HEK293 (cell line): ENCODE data around the gene CILP.

Experiments used
- CTCF ChIA-PET: fragments of 350-600 bp; formaldehyde crosslinking; extraction: SDS; loops from one replicate; lab custom pipeline; 2021; ENCODE audit warnings: antibody characterized with exemption; lab: Yijun Ruan, JAX
- POLR2A ChIA-PET: fragments of 300-600 bp; formaldehyde crosslinking; extraction: SDS; loops from one replicate; lab custom pipeline; 2020; ENCODE audit warnings: antibody characterized with exemption, inconsistent platforms; lab: Yijun Ruan, JAX
- H3K27ac ChIP-seq: fragments of 200-500 bp; sonication (Bioruptor generic); 2 replicates; pipeline ENCODE4 v1.5.1; 2014; ENCODE audit warnings: low read depth, low read length, control low read depth, inconsistent platforms; ENCODE audit errors: extremely low read depth
- H3K36me3 ChIP-seq, 2 experiments: fragments of 200-500 bp in 1 of 2; sonication (Bioruptor generic) in 1 of 2; 1 replicate in 1 of 2; 2 replicates in 1 of 2; pipeline ENCODE4 v1.5.1; 2014 to 2017; ENCODE audit warnings: inconsistent platforms in 2 of 2, low read length in 2 of 2; ENCODE audit not compliant: control insufficient read depth in 2 of 2, insufficient read depth in 1 of 2
- H3K4me1 ChIP-seq: fragments of 200-500 bp; sonication (Bioruptor generic); 2 replicates; pipeline ENCODE4 v1.5.1; 2014; ENCODE audit warnings: mild to moderate bottlenecking, low read length, inconsistent platforms; ENCODE audit not compliant: control insufficient read depth, insufficient read depth
- H3K4me3 ChIP-seq: 2 replicates; pipeline ENCODE4 v1.5.1; 2011; ENCODE audit warnings: low read depth, mild to moderate bottlenecking, control low read depth, low read length, moderate library complexity
- H3K9me3 ChIP-seq: fragments of 200-500 bp; sonication (Bioruptor generic); 2 replicates; pipeline ENCODE4 v1.5.1; 2014; ENCODE audit warnings: low read depth, low read length, inconsistent platforms; ENCODE audit not compliant: control insufficient read depth, insufficient read depth
- PRDM1 ChIP-seq: fragments of 450-650 bp; formaldehyde crosslinking; IDR thresholded peaks from 2 replicates; pipeline ENCODE4; 2016; ENCODE audit warnings: missing biosample characterization, missing genetic modification characterization
- YY1 ChIP-seq: fragments of 450-650 bp; formaldehyde crosslinking; IDR thresholded peaks from 2 replicates; pipeline ENCODE4 v1.5.1; 2018; ENCODE audit warnings: missing biosample characterization, missing genetic modification characterization
- ZBTB20 ChIP-seq: fragments of 450-650 bp; formaldehyde crosslinking; IDR thresholded peaks from 2 replicates; pipeline ENCODE4 v1.5.1; 2016; ENCODE audit warnings: missing biosample characterization, missing genetic modification characterization
- ZFP3 ChIP-seq: fragments of 450-650 bp; formaldehyde crosslinking; IDR thresholded peaks from 2 replicates; pipeline ENCODE4 v1.5.1; 2016; ENCODE audit warnings: low read depth, missing biosample characterization, missing genetic modification characterization
- ZFP37 ChIP-seq: fragments of 450-650 bp; formaldehyde crosslinking; IDR thresholded peaks from 2 replicates; pipeline ENCODE4 v1.5.1; 2016; ENCODE audit warnings: missing biosample characterization, missing genetic modification characterization
- ZNF112 ChIP-seq: fragments of 450-650 bp; formaldehyde crosslinking; IDR thresholded peaks from 2 replicates; pipeline ENCODE4 v1.5.0; 2017; ENCODE audit warnings: missing biosample characterization, missing genetic modification characterization
- ZNF121 ChIP-seq: fragments of 450-650 bp; formaldehyde crosslinking; IDR thresholded peaks from 2 replicates; pipeline ENCODE4 v1.5.1; 2016; ENCODE audit warnings: missing biosample characterization, missing genetic modification characterization
- ZNF146 ChIP-seq: fragments of 450-650 bp; formaldehyde crosslinking; IDR thresholded peaks from 2 replicates; pipeline ENCODE4 v1.5.1; 2016; ENCODE audit warnings: missing biosample characterization, missing genetic modification characterization
- ZNF16 ChIP-seq: fragments of 450-650 bp; formaldehyde crosslinking; IDR thresholded peaks from 2 replicates; pipeline ENCODE4 v1.5.1; 2016; ENCODE audit warnings: low read depth, missing biosample characterization, missing genetic modification characterization
- ZNF221 ChIP-seq: fragments of 450-650 bp; formaldehyde crosslinking; IDR thresholded peaks from 2 replicates; pipeline ENCODE4 v1.5.1; 2017; ENCODE audit warnings: missing biosample characterization, missing genetic modification characterization, borderline replicate concordance
- ZNF292 ChIP-seq: fragments of 450-650 bp; formaldehyde crosslinking; IDR thresholded peaks from 2 replicates; pipeline ENCODE4 v1.5.1; 2016; ENCODE audit warnings: low read depth, missing biosample characterization, missing genetic modification characterization, borderline replicate concordance
- ZNF350 ChIP-seq: fragments of 450-650 bp; formaldehyde crosslinking; IDR thresholded peaks from 2 replicates; pipeline ENCODE4 v1.5.0; 2017; ENCODE audit warnings: missing biosample characterization, mild to moderate bottlenecking, missing genetic modification characterization
- ZNF354C ChIP-seq: fragments of 450-650 bp; formaldehyde crosslinking; IDR thresholded peaks from 2 replicates; pipeline ENCODE4 v1.5.1; 2016; ENCODE audit warnings: missing biosample characterization, missing genetic modification characterization, low read depth, borderline replicate concordance
- ZNF544 ChIP-seq: fragments of 450-650 bp; formaldehyde crosslinking; IDR thresholded peaks from 2 replicates; pipeline ENCODE4 v1.5.0; 2017; ENCODE audit warnings: missing biosample characterization, missing genetic modification characterization
- ZNF548 ChIP-seq: fragments of 450-650 bp; formaldehyde crosslinking; IDR thresholded peaks from 2 replicates; pipeline ENCODE4 v1.5.1; 2016; ENCODE audit warnings: missing biosample characterization, missing genetic modification characterization
- ZNF600 ChIP-seq: fragments of 450-650 bp; formaldehyde crosslinking; IDR thresholded peaks from 2 replicates; pipeline ENCODE4 v1.5.1; 2016; ENCODE audit warnings: missing biosample characterization, missing genetic modification characterization
- ZNF837 ChIP-seq: fragments of 450-650 bp; formaldehyde crosslinking; IDR thresholded peaks from 2 replicates; pipeline ENCODE4 v1.5.1; 2016; ENCODE audit warnings: missing biosample characterization, missing genetic modification characterization
- TF ChIP-seq, protein P1 (sequence below): fragments of 450-650 bp; formaldehyde crosslinking; IDR thresholded peaks from 2 replicates; pipeline ENCODE4 v1.5.1; 2016; ENCODE audit warnings: missing biosample characterization, missing genetic modification characterization, low read depth
- TF ChIP-seq, protein P2 (sequence below): fragments of 450-650 bp; formaldehyde crosslinking; IDR thresholded peaks from 2 replicates; pipeline ENCODE4 v1.5.1; 2016; ENCODE audit warnings: missing biosample characterization, missing genetic modification characterization

Gene CILP

DNA sequence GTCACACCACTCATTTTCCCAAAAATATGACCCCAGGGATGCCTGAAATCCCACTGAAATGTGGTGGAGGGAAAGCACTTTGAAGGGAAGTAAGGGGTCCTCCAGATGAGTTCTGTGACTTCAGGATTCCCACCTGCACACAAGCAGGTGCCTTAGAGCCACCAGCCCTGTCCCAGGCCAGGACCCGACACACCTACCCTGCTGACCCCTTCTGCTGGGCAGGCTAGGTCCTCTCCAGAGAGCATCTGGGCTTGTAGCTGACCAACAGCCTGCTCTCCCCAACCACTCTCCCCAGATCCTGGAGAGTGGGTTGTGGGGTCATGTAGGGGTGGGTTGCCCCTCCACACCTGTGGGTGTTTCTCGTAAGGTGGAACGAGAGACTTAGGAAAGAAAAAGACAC, 14.9 kb upstream of the CILP start:
- Histone ChIP-seq H3K36me3 (no peaks in the 10 kb centered on the region), H3K9me3 (no peaks in the 10 kb centered on the region), H3K4me3 (no peak overlapping the region), H3K4me1 (no peaks in the 10 kb centered on the region), H3K27ac (no peak overlapping the region)
- POLR2A ChIA-PET = no interaction called here
- CTCF ChIA-PET = no interaction called here
- TF ChIP-seq YY1 (no peak), ZNF221 (tag by site-specific recombination) (no peak)
- TF ChIP-seq, protein P1, sequence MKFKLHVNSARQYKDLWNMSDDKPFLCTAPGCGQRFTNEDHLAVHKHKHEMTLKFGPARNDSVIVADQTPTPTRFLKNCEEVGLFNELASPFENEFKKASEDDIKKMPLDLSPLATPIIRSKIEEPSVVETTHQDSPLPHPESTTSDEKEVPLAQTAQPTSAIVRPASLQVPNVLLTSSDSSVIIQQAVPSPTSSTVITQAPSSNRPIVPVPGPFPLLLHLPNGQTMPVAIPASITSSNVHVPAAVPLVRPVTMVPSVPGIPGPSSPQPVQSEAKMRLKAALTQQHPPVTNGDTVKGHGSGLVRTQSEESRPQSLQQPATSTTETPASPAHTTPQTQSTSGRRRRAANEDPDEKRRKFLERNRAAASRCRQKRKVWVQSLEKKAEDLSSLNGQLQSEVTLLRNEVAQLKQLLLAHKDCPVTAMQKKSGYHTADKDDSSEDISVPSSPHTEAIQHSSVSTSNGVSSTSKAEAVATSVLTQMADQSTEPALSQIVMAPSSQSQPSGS (tag by site-specific recombination) = no peak

DNA sequence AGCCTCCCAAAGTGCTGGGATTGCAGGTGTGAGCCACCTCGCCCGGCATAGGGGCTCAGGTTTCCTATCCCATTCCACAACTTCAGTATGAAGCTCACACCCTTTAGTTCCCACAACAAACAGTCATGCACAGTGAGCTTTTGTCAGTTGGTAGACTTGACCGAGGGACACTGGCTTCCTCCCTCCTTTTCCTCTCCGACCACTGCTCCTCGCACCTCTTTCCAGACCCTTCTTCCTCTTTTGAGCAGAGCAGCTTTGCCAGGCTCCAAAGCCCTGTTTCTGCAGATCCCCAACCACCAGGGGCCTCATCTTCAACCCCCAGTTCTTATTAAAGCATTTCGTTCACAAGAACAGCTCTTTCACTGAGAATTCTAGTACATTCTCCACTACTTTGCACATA, 12.7 kb upstream of the CILP start:
- no peaks in the 10 kb centered on the region for H3K9me3 ChIP-seq
- no peaks in the 10 kb centered on the region for H3K4me1 ChIP-seq
- H3K27ac ChIP-seq = no peak overlapping the region
- POLR2A ChIA-PET = interaction anchor here (0.6 kb wide), 1 partner anchor 12 kb away, joined by 3 read pairs; no protein-coding TSS in a partner anchor
- CTCF ChIA-PET = no interaction called here
- TF ChIP-seq ZNF112 (tag by site-specific recombination) (no peak), ZNF548 (tag by site-specific recombination) (no peak), ZBTB20 (no peak), ZNF350 (tag by site-specific recombination) (no peak), ZNF354C (no peak), ZNF837 (tag by site-specific recombination) (no peak), PRDM1 (no peak), ZFP3 (tag by site-specific recombination) (no peak), ZNF146 (no peak), ZNF292 (no peak), ZNF600 (tag by site-specific recombination) (no peak), ZNF544 (no peak), ZFP37 (no peak), ZNF16 (tag by site-specific recombination) (no peak)
- TF ChIP-seq, protein P2, sequence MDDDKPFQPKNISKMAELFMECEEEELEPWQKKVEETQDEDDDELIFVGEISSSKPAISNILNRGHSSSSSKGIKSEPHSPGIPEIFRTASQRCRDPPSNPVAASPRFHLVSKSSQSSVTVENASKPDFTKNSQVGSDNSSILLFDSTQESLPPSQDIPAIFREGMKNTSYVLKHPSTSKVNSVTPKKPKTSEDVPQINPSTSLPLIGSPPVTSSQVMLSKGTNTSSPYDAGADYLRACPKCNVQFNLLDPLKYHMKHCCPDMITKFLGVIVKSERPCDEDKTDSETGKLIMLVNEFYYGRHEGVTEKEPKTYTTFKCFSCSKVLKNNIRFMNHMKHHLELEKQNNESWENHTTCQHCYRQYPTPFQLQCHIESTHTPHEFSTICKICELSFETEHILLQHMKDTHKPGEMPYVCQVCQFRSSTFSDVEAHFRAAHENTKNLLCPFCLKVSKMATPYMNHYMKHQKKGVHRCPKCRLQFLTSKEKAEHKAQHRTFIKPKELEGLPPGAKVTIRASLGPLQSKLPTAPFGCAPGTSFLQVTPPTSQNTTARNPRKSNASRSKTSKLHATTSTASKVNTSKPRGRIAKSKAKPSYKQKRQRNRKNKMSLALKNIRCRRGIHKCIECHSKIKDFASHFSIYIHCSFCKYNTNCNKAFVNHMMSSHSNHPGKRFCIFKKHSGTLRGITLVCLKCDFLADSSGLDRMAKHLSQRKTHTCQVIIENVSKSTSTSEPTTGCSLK (tag by site-specific recombination) = no peak
- TF ChIP-seq, protein P1 (tag by site-specific recombination) = no peak
- TF ChIP-seq, all 188 proteins: peak for 0
- Histone ChIP-seq H3K4me3 (no peak overlapping the region), H3K36me3 (no peaks in the 10 kb centered on the region)

DNA sequence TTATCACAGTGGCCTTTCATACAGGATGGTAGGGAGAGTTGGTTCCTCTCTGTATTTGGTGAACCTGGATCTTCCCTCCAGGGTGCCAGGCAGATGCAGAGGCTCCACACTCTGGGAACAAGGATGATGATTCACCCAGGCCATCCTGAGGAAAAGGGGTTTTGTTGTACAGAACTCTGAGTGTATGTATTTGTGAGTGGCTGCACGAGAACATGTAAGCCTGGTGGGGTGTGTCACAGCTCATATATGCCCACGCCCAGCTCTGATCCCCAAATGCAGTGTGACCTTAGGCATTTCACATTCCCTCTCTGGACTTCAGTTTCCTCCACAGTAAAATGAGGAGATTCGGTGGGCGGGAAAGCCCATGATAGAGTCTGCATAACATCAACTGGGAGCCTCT, 11.6 kb upstream of the CILP start:
- CTCF ChIA-PET = interaction anchor here (0.6 kb wide), 1 partner anchor 31 kb away, joined by 3 read pairs; no protein-coding TSS in a partner anchor
- POLR2A ChIA-PET = no interaction called here
- no peak for TF ChIP-seq ZNF121 (tag by site-specific recombination)

More for the DNA sequence above, 11.6 kb upstream of the CILP start:
- no peaks in the 10 kb centered on the region for H3K9me3 ChIP-seq
- no peak overlapping the region for H3K27ac ChIP-seq
- H3K36me3 ChIP-seq = no peaks in the 10 kb centered on the region
- H3K4me1 ChIP-seq = no peaks in the 10 kb centered on the region
- no peak overlapping the region for H3K4me3 ChIP-seq
